ENCODE results near the gene OR6Q1.

Gene OR6Q1

DNA sequence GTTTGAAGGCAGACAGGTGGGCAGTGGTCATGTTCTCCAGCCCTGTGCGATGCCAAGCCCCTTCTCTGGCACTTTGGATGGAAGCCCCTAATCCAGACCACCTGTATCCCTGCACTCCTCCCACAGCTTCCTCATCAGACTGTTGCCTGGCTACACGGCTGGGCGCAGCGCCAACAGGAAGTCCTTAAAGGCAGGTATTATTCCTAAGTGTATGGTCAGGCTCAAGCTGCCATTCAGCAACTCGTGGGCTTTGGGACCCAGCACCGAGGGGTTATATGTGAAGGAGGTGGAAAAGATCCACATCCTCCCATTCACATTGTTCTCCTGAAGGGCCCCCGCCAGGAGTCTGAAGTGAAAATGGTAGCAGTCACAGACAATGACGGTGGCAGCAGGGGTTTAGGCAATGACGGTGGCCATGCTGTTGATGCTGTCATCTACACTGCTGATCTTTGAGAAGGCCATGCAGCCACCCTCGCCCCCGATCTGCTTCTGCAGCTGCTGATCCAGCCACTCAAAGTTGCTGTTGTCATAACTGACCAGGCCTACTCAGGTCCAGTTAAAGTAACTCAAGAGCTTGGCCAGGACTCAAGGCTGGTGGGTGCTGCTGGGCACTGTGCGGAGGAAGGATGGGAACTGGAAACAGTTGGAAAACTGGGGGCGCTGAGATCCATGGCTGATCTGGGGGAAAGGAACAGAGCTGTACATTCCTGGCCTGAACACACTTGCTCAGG, 27.7 kb downstream of the OR6Q1 start:
- no peak for DNase-seq (ENCODE audit: low spot score)

DNA sequence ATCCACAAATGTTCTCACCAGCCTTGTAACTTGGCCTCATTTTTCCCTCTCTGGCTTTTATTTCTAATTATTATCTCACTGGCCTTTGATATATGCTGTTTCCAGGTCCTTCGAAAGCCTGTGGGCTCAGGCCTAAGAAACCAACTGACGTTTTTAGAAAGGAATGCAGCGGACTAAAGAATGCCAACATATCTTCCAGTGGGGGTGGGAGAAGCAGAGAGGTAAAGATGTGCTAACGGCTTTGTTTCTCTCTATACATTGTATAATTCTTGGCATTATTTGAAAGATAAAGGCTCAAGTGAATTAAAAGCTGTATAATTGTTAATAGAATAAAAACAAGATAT, 28.2 kb downstream of the OR6Q1 start:
- DNase-seq (ENCODE audit: low spot score), result no peak

DNA sequence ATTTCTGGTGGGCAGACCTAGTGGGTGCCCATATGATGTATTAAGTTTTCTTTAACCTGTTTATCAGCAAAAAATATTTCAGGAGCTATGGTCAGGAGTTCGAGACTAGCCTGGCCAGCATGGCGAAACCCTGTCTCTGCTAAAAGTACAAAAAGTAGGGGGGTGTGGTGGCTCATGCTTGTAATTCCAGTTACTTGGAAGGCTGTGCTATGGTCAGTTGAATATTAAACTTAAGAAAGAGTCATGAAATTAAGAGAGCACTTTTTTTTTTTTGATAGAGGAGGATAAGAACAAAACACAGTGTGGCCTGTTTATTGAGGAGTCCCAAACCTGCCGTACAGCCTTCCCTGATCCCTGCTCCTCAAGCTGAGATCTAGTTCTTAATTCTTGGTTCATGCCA, 29.8 kb downstream of the OR6Q1 start:
- DNase-seq (ENCODE audit: low spot score), result no peak

DNA sequence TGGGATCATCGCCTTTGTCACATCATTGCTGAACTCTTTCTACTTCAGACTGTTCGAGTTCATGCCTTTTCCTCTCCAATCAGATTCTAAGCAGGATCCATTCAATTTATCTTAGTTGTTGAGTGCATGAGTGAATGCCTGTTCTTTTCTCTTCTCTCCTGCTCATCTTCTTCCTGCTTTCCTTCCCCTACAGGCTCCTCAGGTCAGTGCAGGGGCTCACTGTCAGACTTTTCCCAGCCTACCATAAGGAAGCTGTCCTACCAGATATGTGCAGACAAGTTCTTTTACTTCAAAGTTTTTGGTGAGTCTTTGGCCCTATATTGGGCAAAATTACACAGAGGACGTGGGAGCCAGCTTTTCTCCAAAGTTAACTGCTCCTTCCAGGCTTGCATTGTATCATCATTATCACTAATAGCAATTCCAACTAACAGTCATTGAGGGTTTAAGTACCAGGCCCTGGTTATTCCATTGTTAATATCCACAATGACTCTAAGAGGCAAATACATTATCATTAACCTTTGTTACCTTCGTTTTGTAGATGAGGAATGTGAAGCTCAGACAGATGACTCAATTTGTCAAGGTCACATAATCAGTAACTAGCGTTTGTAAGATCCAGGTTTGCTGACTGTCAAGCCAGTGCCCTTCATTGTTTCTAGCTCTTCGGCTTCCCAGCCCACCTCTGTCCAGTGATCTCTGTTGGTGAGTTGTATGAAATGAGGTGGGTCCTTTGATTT, 30.4 kb downstream of the OR6Q1 start:
- DNase-seq (ENCODE audit: low spot score), result no peak

DNA sequence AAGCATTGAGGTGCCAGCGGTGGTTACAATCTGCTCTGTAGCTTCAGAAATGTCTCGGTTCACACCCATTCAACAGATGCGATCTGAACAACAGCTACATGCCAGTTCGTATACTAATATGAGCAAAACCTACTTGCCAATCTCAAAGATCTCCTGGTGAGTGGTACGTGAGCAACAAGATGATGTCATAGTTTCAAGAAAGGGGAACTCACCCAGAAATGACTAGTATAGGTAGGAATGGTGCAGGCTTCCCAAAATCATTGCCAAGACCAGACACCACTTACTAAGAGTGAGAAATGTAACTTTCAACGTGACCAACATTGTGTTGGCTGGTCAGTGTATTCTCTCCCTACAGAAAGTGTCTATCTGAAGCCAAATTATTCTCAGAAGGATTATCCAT, 31.1 kb downstream of the OR6Q1 start:
- DNase-seq (ENCODE audit: low spot score), result peak; percentile 82

DNA sequence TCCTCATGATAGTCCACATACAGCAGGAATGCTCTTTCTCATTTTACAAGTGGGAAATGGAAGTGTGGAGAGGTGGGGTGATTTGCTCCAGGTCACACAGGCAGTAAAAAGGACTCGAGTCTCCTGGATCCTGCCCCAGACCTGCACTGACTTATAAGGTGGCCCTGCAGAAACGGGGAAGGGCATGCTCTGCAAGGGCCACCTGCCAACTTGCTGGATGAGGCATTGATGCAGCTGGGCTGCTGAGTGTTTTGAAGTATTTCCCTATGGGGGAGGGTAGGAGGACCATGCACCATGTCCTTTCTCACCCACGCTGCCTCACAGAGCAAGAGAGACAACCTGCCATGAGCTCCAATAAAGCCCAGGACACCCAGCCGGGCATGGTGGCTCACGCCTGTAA, 36.9 kb downstream of the OR6Q1 start:
- no peak for DNase-seq (ENCODE audit: low spot score)

DNA sequence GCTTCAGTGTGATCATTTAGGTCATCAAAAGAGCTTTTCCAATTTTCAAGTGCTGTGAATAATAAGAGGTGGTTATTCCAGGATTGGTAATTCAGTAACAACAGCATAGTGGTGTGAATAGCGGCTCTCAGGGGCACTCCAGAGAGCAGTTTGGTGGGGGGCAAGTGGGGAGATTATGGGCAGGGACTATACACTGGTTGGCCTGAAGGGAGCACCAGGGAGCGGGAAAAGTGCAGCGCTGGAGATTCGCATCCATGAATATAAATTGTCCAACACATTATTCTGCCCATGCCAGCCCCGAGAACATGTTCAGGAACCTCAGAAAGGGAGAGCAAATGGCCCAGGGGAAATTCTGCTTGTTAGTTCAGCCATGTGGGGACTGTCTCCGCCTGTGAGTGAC, 37.9 kb downstream of the OR6Q1 start:
- DNase-seq (ENCODE audit: low spot score), result no peak

DNA sequence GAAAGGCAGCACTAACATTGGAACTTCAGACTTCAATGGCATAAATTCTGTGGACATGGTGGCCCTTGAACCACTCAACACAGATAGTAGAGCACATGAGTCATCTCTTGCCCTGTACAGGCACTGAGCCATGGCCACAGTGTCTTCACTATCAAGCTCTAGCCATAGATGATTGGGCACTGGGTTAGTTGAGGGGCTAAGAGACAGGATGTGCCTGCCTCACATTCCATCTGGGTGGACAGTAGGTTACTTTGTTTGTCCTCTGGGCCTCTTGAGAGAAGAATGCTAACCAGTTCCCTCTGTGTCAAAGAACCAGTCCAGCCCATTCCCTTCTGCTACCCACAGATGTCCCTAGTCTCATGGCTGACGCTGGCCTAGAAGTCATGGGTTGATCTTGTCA, 39.8 kb downstream of the OR6Q1 start:
- no peak for DNase-seq (ENCODE audit: low spot score)

DNA sequence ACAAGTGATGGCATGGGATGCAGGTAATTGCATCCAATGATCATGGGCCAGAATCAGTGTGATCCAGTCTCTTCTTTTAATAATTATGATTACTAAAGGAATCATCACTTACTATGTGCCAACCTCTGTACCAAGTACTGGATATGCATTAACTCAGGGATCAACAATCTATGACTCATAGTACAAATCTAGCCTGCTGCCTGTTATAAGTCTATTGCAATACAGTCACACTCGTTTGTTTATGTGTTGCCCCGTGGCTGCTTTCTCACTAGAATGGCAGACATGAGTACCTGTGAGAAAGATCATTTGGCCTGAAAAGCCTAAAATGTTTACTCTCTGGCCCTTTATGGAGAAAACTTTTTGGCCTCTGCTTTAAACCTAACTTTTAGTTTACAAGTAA, 45.0 kb downstream of the OR6Q1 start:
- peak; percentile 33 for DNase-seq (ENCODE audit: low spot score)

All from RKO (cell line).